DND-41 (cell line): ENCODE measurements around the gene RASAL2.

Experiments used
- ATAC-seq: fragments of 200-7000 bp; cut with Tn5 transposase; 3 replicates; pipeline ENCODE4 v1.9.1; 2021; ENCODE audit warnings: low read depth; ENCODE audit not compliant: insufficient read depth
- DNase-seq: peaks from one replicate; pipeline ENCODE4 v3.0.0-alpha.2; 2020
- H2AFZ ChIP-seq: 2 replicates; pipeline ENCODE4 v1.6.0; 2012; ENCODE audit warnings: low read depth, low read length
- H3K27ac ChIP-seq: 2 replicates; pipeline ENCODE4 v1.5.1; 2012; ENCODE audit warnings: low read length, inconsistent platforms
- H3K27me3 ChIP-seq: fragments of 200-600 bp; sonication (generic); 2 replicates; pipeline ENCODE4 v1.6.0; 2012; ENCODE audit warnings: low read length, mild to moderate bottlenecking, inconsistent platforms; ENCODE audit not compliant: insufficient read depth, poor library complexity
- H3K36me3 ChIP-seq: 2 replicates; pipeline ENCODE4 v1.5.1; 2012; ENCODE audit warnings: low read length, inconsistent platforms; ENCODE audit not compliant: insufficient read depth
- H3K4me1 ChIP-seq: 2 replicates; pipeline ENCODE4 v1.5.1; 2012; ENCODE audit warnings: mild to moderate bottlenecking, low read length; ENCODE audit not compliant: insufficient read depth
- H3K4me2 ChIP-seq: 2 replicates; pipeline ENCODE4 v1.6.0; 2012; ENCODE audit warnings: mild to moderate bottlenecking, moderate library complexity, low read length, inconsistent platforms; ENCODE audit not compliant: insufficient read depth
- H3K4me3 ChIP-seq, 2 experiments: fragments of 200-600 bp in 1 of 2; shearing (Covaris generic) in 1 of 2; 2 replicates each; pipeline ENCODE4 v1.5.1; 2012 to 2016; ENCODE audit warnings: inconsistent platforms in 2 of 2, low read length in 2 of 2, mild to moderate bottlenecking in 2 of 2, low read depth in 1 of 2, moderate library complexity in 1 of 2
- H3K79me2 ChIP-seq: 2 replicates; pipeline ENCODE4 v1.6.0; 2012; ENCODE audit warnings: low read length, inconsistent platforms; ENCODE audit not compliant: insufficient read depth
- H3K9ac ChIP-seq: 2 replicates; pipeline ENCODE4 v1.6.0; 2012; ENCODE audit warnings: low read depth, mild to moderate bottlenecking, inconsistent platforms, low read length, moderate library complexity
- H3K9me3 ChIP-seq: 2 replicates; pipeline ENCODE4 v1.5.1; 2012; ENCODE audit warnings: low read length, moderate library complexity, mild to moderate bottlenecking, inconsistent platforms; ENCODE audit not compliant: insufficient read depth, severe bottlenecking
- H4K20me1 ChIP-seq: 2 replicates; pipeline ENCODE4 v1.6.0; 2012; ENCODE audit warnings: low read length; ENCODE audit not compliant: insufficient read depth
- EZH2 ChIP-seq: IDR thresholded peaks from 3 replicates; pipeline ENCODE4 v1.6.1; 2012; ENCODE audit warnings: borderline replicate concordance, low read depth, mild to moderate bottlenecking, moderate library complexity, low read length, inconsistent platforms; ENCODE audit not compliant: severe bottlenecking
- TF ChIP-seq, protein P1 (sequence below): IDR thresholded peaks from 2 replicates; pipeline ENCODE4 v1.5.1; 2012; ENCODE audit warnings: borderline replicate concordance, low read length, moderate library complexity, mild to moderate bottlenecking; ENCODE audit not compliant: poor library complexity, severe bottlenecking; ENCODE audit errors: extremely low read depth

The RASAL2 gene

DNA sequence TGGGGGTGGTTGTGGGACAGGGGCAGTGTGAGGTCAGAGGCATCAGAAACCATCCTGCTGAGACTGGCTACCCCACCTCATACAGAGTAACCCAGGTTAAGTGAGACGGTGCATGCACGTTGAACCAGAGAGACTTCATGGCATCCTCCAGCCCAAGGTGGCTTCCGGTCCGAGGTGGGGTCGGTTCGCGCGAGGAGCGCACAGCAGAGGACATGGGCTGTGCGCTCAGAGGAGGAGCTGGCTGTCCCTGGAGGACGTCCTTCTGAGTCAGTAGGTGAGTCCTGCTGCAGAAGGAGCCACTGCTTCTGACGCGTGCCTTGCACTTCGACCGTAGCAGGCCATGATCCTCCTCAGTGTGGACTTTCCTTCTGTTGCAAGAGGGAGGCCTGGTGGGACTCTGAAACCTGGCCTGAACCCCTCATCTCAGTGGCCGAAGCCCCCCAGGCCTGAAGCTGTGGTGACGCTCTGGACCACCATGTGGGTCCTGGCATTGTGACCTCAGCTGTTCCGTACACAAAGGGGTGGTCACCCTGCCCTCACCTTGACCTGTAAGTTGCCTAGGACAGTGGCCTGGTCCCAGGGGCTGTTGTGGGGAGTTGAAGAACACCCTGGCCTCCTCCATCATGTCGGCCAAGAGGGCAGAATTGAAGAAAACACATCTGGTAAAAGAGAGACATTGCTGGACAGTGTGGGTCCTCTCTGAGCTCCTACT lies 418.8 kb downstream of the RASAL2 start, which contains the start of gene TEX35:
TSS of gene TEX35 (plus strand) at position 544 of the 712 bp plus-strand sequence. CDS start at position 624, 80 bp downstream.
- no peak within 1 kb of the TSS for H3K27ac ChIP-seq
- no peak for DNase-seq
- H3K36me3 ChIP-seq = no peaks in the 10 kb centered on the region
- ATAC-seq = no peak
- no peak within 1 kb of the TSS for H3K4me3 ChIP-seq
- no peak within 1 kb of the TSS for H3K4me2 ChIP-seq
- H3K27me3 ChIP-seq = peaks cover 4% of the 10 kb centered on the region
- no peaks in the 10 kb centered on the region for H4K20me1 ChIP-seq
- H3K79me2 ChIP-seq = no peaks in the 10 kb centered on the region
- H3K9me3 ChIP-seq = no peaks in the 10 kb centered on the region
- H3K4me1 ChIP-seq = no peaks in the 10 kb centered on the region
- H3K9ac ChIP-seq = no peak within 1 kb of the TSS
- H2AFZ ChIP-seq = no peak within 1 kb of the TSS
- TF ChIP-seq EZH2 = no peak
- TF ChIP-seq, protein P1, sequence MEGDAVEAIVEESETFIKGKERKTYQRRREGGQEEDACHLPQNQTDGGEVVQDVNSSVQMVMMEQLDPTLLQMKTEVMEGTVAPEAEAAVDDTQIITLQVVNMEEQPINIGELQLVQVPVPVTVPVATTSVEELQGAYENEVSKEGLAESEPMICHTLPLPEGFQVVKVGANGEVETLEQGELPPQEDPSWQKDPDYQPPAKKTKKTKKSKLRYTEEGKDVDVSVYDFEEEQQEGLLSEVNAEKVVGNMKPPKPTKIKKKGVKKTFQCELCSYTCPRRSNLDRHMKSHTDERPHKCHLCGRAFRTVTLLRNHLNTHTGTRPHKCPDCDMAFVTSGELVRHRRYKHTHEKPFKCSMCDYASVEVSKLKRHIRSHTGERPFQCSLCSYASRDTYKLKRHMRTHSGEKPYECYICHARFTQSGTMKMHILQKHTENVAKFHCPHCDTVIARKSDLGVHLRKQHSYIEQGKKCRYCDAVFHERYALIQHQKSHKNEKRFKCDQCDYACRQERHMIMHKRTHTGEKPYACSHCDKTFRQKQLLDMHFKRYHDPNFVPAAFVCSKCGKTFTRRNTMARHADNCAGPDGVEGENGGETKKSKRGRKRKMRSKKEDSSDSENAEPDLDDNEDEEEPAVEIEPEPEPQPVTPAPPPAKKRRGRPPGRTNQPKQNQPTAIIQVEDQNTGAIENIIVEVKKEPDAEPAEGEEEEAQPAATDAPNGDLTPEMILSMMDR = no peak

DNA sequence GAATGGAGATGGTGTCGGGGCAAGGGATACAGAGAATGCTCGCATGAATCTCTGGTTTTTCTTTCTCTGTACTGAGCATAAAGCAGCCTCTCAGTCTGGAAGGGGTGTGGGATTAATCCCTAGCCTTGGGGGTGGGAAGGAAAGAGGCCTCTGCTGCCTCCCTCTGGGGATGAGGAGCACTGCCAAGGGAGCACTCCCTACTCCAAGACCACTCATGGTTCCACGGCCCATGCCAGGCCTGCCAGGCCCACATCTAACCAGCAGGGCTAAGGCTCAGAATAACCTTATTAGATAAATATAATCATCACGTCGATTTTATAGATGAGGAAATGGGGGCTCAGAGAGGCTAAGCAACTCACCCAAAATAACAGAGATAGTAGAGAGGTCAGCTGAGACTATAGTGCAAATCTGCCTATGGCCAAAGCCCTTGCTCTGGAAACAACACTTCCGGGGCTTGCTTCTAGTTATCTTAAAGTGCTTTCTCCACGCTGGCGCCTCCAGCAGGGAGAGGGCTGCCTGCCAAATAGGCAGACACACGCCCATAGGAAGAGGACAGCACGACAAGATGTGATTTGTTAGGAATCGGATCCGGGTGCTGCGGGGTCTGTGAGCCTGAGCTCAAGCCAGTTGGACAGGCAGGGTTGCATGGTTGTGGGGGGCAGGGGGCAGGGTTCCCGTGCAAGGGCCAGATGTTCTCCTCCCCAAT lies 419.5 kb downstream of the RASAL2 start:
- H3K9ac ChIP-seq = no peak overlapping the region
- no peaks in the 10 kb centered on the region for H3K9me3 ChIP-seq
- H3K27me3 ChIP-seq = peaks cover 4% of the 10 kb centered on the region
- H3K36me3 ChIP-seq = no peaks in the 10 kb centered on the region
- DNase-seq = no peak
- no peak overlapping the region for H3K4me2 ChIP-seq
- H3K79me2 ChIP-seq = no peaks in the 10 kb centered on the region
- no peak for ATAC-seq
- H2AFZ ChIP-seq = no peak overlapping the region
- no peak overlapping the region for H3K4me3 ChIP-seq
- no peaks in the 10 kb centered on the region for H4K20me1 ChIP-seq
- TF ChIP-seq, protein P1 = no peak
- no peak overlapping the region for H3K27ac ChIP-seq
- H3K4me1 ChIP-seq = no peaks in the 10 kb centered on the region

DNA sequence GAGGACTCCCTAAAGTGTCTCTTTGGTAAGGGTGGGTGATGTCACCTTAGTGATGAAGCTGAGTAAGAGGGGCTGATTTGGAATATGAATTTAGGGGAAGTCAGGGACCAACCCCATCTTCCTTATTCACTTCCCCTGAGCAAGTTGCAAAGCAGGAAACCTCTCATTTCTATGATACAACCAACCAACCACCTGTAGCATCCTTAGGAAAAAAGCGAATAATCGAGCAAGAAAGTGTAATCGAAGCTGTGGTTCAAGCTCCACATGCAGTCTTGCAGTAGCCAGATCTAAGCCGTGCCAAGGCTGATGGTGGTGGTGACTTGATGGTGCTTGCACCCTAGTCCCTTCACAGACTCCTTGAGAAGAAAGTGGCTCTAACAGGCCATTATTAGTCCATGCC lies 422.2 kb downstream of the RASAL2 start:
- Histone ChIP-seq H4K20me1 (no peaks in the 10 kb centered on the region), H3K9ac (no peak overlapping the region), H3K27ac (no peak overlapping the region), H3K9me3 (no peaks in the 10 kb centered on the region), H3K4me1 (no peaks in the 10 kb centered on the region), H3K79me2 (no peaks in the 10 kb centered on the region), H3K36me3 (no peaks in the 10 kb centered on the region), H3K27me3 (peaks cover 8% of the 10 kb centered on the region), H3K4me2 (no peak overlapping the region), H3K4me3 (no peak overlapping the region), H2AFZ (no peak overlapping the region)
- no peak for TF ChIP-seq EZH2
- TF ChIP-seq, protein P1 = no peak
- DNase-seq = no peak
- ATAC-seq = no peak
